GM23338 (cell line): ENCODE results near the gene TSPAN32. TPM values are rescaled to one million over a fixed set of nuclear protein-coding genes. Genes with fewer than 3 reads are reported as not detected.

ENCODE experiments used
- ATAC-seq: fragments of 200-7000 bp; cut with Tn5 transposase; 3 replicates; pipeline ENCODE4 v1.9.1; 2020
- DNase-seq: peaks from one replicate; pipeline ENCODE4 v3.0.0-alpha.2; 2015; ENCODE audit warnings: low spot score
- H2AFZ ChIP-seq: fragments of 200-600 bp; sonication (generic); 2 replicates; pipeline ENCODE4 v1.8.0; 2016; ENCODE audit warnings: antibody characterized with exemption, mild to moderate bottlenecking, moderate library complexity
- H3F3A ChIP-seq: fragments of 200-600 bp; sonication (generic); replicated peaks from 2 replicates; pipeline ENCODE4 v1.8.0; 2017; ENCODE audit warnings: antibody characterized with exemption, mixed run types, low read depth
- H3K27ac ChIP-seq: fragments of 200-600 bp; sonication (generic); 2 replicates; pipeline ENCODE4 v1.6.1; 2016; ENCODE audit warnings: low read depth
- H3K27me3 ChIP-seq: fragments of 200-600 bp; sonication (generic); 2 replicates; pipeline ENCODE4 v1.8.0; 2016; ENCODE audit warnings: mild to moderate bottlenecking, mixed run types, moderate library complexity; ENCODE audit not compliant: insufficient read depth
- H3K36me3 ChIP-seq: fragments of 200-600 bp; sonication (generic); 2 replicates; pipeline ENCODE4 v1.8.0; 2016; ENCODE audit warnings: mild to moderate bottlenecking; ENCODE audit not compliant: insufficient read depth
- H3K4me1 ChIP-seq: fragments of 200-600 bp; sonication (generic); 2 replicates; pipeline ENCODE4 v1.8.0; 2016; ENCODE audit warnings: mild to moderate bottlenecking, moderate library complexity; ENCODE audit not compliant: insufficient read depth
- H3K4me2 ChIP-seq: fragments of 200-600 bp; sonication (generic); 2 replicates; pipeline ENCODE4 v1.7.1; 2017; ENCODE audit warnings: mixed run types
- H3K4me3 ChIP-seq: fragments of 200-600 bp; sonication (generic); 2 replicates; pipeline ENCODE4 v1.6.1; 2016; ENCODE audit warnings: mixed run types
- H3K79me2 ChIP-seq: fragments of 200-600 bp; sonication (generic); replicated peaks from 2 replicates; pipeline ENCODE4 v1.8.0; 2017; ENCODE audit warnings: mild to moderate bottlenecking; ENCODE audit not compliant: insufficient read depth
- H3K9me2 ChIP-seq: fragments of 200-600 bp; sonication (generic); 2 replicates; pipeline ENCODE4 v1.8.0; 2017; ENCODE audit not compliant: insufficient read depth
- H4K20me1 ChIP-seq: fragments of 200-600 bp; sonication (generic); replicated peaks from 2 replicates; pipeline ENCODE4 v1.8.0; 2017; ENCODE audit warnings: mild to moderate bottlenecking; ENCODE audit not compliant: insufficient read depth
- H3K27ac Mint-ChIP-seq: 2 replicates; pipeline ENCODE4 v1.8.0; 2020; ENCODE audit warnings: inconsistent platforms, mild to moderate bottlenecking, moderate library complexity, mixed read lengths
- H3K27me3 Mint-ChIP-seq: 3 replicates; pipeline ENCODE4 v1.8.0; 2022; ENCODE audit warnings: low read depth, mild to moderate bottlenecking, moderate library complexity, mixed read lengths, inconsistent platforms; ENCODE audit not compliant: insufficient read depth, poor library complexity
- H3K36me3 Mint-ChIP-seq: 3 replicates; pipeline ENCODE4 v1.8.0; 2021; ENCODE audit warnings: low read depth, mild to moderate bottlenecking, inconsistent platforms, moderate library complexity, mixed read lengths
- H3K4me1 Mint-ChIP-seq: 3 replicates; pipeline ENCODE4 v1.8.0; 2020; ENCODE audit warnings: mild to moderate bottlenecking, inconsistent platforms, mixed read lengths
- H3K4me3 Mint-ChIP-seq: 3 replicates; pipeline ENCODE4 v1.8.0; 2021; ENCODE audit warnings: moderate library complexity, mild to moderate bottlenecking, inconsistent platforms, mixed read lengths
- H3K9me3 Mint-ChIP-seq: 3 replicates; pipeline ENCODE4 v1.8.0; 2020; ENCODE audit warnings: moderate library complexity, mild to moderate bottlenecking, inconsistent platforms, mixed read lengths
- CREB1 ChIP-seq: fragments of 250-450 bp; sonication (Bioruptor Pico); IDR thresholded peaks from 2 replicates; pipeline ENCODE4 v1.5.0; 2020; ENCODE audit warnings: low read depth, mild to moderate bottlenecking, moderate library complexity
- EZH2 ChIP-seq: fragments of 200-600 bp; sonication (generic); IDR thresholded peaks from one replicate; pipeline ENCODE4 v1.8.0; 2017; ENCODE audit warnings: antibody characterized with exemption, mild to moderate bottlenecking, low read depth; ENCODE audit not compliant: unreplicated experiment
- EZH2phosphoT487 ChIP-seq: fragments of 200-600 bp; sonication (generic); IDR thresholded peaks from one replicate; pipeline ENCODE4 v1.8.1; 2018; ENCODE audit warnings: antibody characterized with exemption; ENCODE audit not compliant: unreplicated experiment
- JUNB ChIP-seq: IDR thresholded peaks from one replicate; pipeline ENCODE4 v1.6.1; 2016; ENCODE audit warnings: antibody characterized with exemption; ENCODE audit not compliant: unreplicated experiment
- NANOG ChIP-seq: IDR thresholded peaks from 2 replicates; pipeline ENCODE4 v1.6.1; 2016; ENCODE audit warnings: antibody characterized with exemption, borderline replicate concordance
- POLR2AphosphoS5 ChIP-seq: IDR thresholded peaks from 2 replicates; pipeline ENCODE4 v1.6.1; 2016; ENCODE audit warnings: antibody characterized with exemption, low read depth
- STAT1 ChIP-seq: IDR thresholded peaks from one replicate; pipeline ENCODE4 v1.6.1; 2016; ENCODE audit warnings: antibody characterized with exemption; ENCODE audit not compliant: unreplicated experiment
- ZNF114 ChIP-seq: fragments of 250-450 bp; sonication (Bioruptor Pico); IDR thresholded peaks from 2 replicates; pipeline ENCODE4 v1.5.0; 2020; ENCODE audit warnings: mild to moderate bottlenecking, moderate library complexity
- ZNF331 ChIP-seq: fragments of 250-450 bp; sonication (Bioruptor Pico); IDR thresholded peaks from 2 replicates; pipeline ENCODE4 v1.5.0; 2020; ENCODE audit warnings: low read depth, mild to moderate bottlenecking, moderate library complexity
- polyA plus RNA-seq: library from polyadenylated mRNA; unstranded; fragments of >200 nt; fragmentation: Nextera tagmentation; extraction: Ambion mirVana; gene quantifications from 2 replicates; pipeline ENCODE4 v1.2.1, GENCODE V29; 2016
- total RNA-seq: library from RNA; depleted of rRNA; stranded (reverse); fragments of >200 nt; shearing (Covaris generic); gene quantifications from 2 replicates; pipeline ENCODE4 v1.2.3, GENCODE V29; 2014
- TF ChIP-seq, protein P1 (sequence below): fragments of 250-450 bp; sonication (Bioruptor Pico); IDR thresholded peaks from 2 replicates; pipeline ENCODE4 v1.5.0; 2020; ENCODE audit warnings: mild to moderate bottlenecking, moderate library complexity
- TF ChIP-seq, protein P2 (sequence below): IDR thresholded peaks from one replicate; pipeline ENCODE4 v1.6.1; 2018; ENCODE audit warnings: antibody characterized with exemption; ENCODE audit not compliant: unreplicated experiment
- TF ChIP-seq, protein P3 (sequence below), 2 experiments: fragments of 200-600 bp in 1 of 2; sonication (generic) in 1 of 2; conservative IDR thresholded peaks; 2 replicates each; pipeline versions ENCODE4 v1.5.1 to v1.6.1; 2016 to 2017; ENCODE audit warnings: antibody characterized with exemption in 2 of 2, low read depth in 2 of 2, mild to moderate bottlenecking in 2 of 2, moderate library complexity in 1 of 2
- TF ChIP-seq, protein P4 (sequence below): IDR thresholded peaks from 2 replicates; pipeline ENCODE4 v1.6.1; 2016; ENCODE audit warnings: antibody characterized with exemption

The TSPAN32 gene
- total and polyA plus RNA-seq, 2 experiments from 2014 or later: not detected

DNA sequence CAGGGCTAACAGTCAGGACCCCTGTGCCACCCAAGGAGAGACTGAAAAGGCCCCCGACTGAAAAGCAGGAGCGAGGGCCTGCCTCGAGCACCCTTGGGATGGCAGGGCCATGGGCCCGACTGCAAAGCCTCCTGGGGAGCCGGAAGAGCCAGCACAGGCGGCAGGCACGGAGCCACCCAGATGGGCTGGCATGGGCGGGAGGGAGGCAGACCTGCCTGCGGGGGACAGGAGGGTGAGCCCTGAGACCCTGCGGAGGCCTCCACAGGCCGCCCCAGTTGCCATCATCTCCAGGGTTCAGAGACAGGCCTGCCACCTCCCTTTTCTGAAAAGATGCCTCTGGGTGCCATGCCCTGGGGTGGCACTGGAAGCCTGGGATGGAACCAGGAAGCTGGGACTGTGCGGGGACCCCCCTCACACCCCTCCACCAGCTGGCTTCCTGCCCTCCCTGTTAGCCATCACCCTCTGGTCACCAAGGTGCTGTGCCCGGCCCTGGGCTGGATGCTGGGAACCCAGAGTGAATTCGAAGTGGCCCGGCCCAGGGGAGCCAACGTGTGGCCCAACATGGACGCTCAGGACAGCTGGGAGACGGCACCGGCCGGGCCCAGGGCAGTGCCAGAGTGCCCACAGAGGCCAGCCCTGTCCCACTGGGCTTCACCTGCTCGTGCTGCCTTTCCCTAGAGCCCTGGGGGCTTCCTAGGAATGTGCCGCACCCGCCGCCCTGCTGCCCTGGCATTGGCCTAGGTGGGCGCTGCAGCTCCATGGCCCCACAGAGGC lies 13.8 kb downstream of the TSPAN32 start:
- Histone ChIP-seq H3K4me1 (no peaks in the 10 kb centered on the region), H3K9me2 (no peaks in the 10 kb centered on the region), H3K27ac (no peak overlapping the region), H2AFZ (no peak overlapping the region), H3F3A (no peaks in the 10 kb centered on the region), H3K4me2 (no peak overlapping the region), H3K79me2 (no peaks in the 10 kb centered on the region), H3K36me3 (no peaks in the 10 kb centered on the region), H3K4me3 (no peak overlapping the region), H3K27me3 (no peaks in the 10 kb centered on the region), H4K20me1 (no peaks in the 10 kb centered on the region)
- Mint-ChIP-seq H3K27ac (no peak overlapping the region), H3K36me3 (no peaks in the 10 kb centered on the region; the same call in 2 of the 3 replicates), H3K4me3 (no peak overlapping the region), H3K9me3 (peaks cover 3% of the 10 kb centered on the region; the same call in 1 of the 3 replicates), H3K27me3 (peaks cover 10% of the 10 kb centered on the region), H3K4me1 (no peaks in the 10 kb centered on the region)
- ATAC-seq (no peak), DNase-seq (no peak)
- TF ChIP-seq, protein P1, sequence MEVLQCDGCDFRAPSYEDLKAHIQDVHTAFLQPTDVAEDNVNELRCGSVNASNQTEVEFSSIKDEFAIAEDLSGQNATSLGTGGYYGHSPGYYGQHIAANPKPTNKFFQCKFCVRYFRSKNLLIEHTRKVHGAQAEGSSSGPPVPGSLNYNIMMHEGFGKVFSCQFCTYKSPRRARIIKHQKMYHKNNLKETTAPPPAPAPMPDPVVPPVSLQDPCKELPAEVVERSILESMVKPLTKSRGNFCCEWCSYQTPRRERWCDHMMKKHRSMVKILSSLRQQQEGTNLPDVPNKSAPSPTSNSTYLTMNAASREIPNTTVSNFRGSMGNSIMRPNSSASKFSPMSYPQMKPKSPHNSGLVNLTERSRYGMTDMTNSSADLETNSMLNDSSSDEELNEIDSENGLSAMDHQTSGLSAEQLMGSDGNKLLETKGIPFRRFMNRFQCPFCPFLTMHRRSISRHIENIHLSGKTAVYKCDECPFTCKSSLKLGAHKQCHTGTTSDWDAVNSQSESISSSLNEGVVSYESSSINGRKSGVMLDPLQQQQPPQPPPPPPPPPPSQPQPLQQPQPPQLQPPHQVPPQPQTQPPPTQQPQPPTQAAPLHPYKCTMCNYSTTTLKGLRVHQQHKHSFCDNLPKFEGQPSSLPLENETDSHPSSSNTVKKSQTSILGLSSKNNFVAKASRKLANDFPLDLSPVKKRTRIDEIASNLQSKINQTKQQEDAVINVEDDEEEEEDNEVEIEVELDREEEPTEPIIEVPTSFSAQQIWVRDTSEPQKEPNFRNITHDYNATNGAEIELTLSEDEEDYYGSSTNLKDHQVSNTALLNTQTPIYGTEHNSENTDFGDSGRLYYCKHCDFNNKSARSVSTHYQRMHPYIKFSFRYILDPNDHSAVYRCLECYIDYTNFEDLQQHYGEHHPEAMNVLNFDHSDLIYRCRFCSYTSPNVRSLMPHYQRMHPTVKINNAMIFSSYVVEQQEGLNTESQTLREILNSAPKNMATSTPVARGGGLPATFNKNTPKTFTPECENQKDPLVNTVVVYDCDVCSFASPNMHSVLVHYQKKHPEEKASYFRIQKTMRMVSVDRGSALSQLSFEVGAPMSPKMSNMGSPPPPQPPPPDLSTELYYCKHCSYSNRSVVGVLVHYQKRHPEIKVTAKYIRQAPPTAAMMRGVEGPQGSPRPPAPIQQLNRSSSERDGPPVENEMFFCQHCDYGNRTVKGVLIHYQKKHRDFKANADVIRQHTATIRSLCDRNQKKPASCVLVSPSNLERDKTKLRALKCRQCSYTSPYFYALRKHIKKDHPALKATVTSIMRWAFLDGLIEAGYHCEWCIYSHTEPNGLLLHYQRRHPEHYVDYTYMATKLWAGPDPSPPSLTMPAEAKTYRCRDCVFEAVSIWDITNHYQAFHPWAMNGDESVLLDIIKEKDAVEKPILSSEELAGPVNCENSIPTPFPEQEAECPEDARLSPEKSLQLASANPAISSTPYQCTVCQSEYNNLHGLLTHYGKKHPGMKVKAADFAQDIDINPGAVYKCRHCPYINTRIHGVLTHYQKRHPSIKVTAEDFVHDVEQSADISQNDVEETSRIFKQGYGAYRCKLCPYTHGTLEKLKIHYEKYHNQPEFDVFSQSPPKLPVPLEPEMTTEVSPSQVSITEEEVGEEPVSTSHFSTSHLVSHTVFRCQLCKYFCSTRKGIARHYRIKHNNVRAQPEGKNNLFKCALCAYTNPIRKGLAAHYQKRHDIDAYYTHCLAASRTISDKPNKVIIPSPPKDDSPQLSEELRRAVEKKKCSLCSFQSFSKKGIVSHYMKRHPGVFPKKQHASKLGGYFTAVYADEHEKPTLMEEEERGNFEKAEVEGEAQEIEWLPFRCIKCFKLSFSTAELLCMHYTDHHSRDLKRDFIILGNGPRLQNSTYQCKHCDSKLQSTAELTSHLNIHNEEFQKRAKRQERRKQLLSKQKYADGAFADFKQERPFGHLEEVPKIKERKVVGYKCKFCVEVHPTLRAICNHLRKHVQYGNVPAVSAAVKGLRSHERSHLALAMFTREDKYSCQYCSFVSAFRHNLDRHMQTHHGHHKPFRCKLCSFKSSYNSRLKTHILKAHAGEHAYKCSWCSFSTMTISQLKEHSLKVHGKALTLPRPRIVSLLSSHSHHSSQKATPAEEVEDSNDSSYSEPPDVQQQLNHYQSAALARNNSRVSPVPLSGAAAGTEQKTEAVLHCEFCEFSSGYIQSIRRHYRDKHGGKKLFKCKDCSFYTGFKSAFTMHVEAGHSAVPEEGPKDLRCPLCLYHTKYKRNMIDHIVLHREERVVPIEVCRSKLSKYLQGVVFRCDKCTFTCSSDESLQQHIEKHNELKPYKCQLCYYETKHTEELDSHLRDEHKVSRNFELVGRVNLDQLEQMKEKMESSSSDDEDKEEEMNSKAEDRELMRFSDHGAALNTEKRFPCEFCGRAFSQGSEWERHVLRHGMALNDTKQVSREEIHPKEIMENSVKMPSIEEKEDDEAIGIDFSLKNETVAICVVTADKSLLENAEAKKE (CRISPR knock-in tag): no peak
- TF ChIP-seq EZH2 (no peak), EZH2phosphoT487 (no peak), NANOG (no peak), JUNB (no peak), ZNF114 (CRISPR knock-in tag) (no peak), ZNF331 (CRISPR knock-in tag) (no peak), CREB1 (CRISPR knock-in tag) (no peak), STAT1 (no peak), POLR2AphosphoS5 (no peak)
- TF ChIP-seq, protein P2, sequence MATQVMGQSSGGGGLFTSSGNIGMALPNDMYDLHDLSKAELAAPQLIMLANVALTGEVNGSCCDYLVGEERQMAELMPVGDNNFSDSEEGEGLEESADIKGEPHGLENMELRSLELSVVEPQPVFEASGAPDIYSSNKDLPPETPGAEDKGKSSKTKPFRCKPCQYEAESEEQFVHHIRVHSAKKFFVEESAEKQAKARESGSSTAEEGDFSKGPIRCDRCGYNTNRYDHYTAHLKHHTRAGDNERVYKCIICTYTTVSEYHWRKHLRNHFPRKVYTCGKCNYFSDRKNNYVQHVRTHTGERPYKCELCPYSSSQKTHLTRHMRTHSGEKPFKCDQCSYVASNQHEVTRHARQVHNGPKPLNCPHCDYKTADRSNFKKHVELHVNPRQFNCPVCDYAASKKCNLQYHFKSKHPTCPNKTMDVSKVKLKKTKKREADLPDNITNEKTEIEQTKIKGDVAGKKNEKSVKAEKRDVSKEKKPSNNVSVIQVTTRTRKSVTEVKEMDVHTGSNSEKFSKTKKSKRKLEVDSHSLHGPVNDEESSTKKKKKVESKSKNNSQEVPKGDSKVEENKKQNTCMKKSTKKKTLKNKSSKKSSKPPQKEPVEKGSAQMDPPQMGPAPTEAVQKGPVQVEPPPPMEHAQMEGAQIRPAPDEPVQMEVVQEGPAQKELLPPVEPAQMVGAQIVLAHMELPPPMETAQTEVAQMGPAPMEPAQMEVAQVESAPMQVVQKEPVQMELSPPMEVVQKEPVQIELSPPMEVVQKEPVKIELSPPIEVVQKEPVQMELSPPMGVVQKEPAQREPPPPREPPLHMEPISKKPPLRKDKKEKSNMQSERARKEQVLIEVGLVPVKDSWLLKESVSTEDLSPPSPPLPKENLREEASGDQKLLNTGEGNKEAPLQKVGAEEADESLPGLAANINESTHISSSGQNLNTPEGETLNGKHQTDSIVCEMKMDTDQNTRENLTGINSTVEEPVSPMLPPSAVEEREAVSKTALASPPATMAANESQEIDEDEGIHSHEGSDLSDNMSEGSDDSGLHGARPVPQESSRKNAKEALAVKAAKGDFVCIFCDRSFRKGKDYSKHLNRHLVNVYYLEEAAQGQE: no peak
- TF ChIP-seq, protein P3, sequence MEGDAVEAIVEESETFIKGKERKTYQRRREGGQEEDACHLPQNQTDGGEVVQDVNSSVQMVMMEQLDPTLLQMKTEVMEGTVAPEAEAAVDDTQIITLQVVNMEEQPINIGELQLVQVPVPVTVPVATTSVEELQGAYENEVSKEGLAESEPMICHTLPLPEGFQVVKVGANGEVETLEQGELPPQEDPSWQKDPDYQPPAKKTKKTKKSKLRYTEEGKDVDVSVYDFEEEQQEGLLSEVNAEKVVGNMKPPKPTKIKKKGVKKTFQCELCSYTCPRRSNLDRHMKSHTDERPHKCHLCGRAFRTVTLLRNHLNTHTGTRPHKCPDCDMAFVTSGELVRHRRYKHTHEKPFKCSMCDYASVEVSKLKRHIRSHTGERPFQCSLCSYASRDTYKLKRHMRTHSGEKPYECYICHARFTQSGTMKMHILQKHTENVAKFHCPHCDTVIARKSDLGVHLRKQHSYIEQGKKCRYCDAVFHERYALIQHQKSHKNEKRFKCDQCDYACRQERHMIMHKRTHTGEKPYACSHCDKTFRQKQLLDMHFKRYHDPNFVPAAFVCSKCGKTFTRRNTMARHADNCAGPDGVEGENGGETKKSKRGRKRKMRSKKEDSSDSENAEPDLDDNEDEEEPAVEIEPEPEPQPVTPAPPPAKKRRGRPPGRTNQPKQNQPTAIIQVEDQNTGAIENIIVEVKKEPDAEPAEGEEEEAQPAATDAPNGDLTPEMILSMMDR (conservative IDR thresholded peaks at IDR 0.05; ENCODE audit: low read depth in 2 of 2): no peak
- TF ChIP-seq, protein P4, sequence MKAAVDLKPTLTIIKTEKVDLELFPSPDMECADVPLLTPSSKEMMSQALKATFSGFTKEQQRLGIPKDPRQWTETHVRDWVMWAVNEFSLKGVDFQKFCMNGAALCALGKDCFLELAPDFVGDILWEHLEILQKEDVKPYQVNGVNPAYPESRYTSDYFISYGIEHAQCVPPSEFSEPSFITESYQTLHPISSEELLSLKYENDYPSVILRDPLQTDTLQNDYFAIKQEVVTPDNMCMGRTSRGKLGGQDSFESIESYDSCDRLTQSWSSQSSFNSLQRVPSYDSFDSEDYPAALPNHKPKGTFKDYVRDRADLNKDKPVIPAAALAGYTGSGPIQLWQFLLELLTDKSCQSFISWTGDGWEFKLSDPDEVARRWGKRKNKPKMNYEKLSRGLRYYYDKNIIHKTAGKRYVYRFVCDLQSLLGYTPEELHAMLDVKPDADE: no peak
